SIG-M5 treated with dmso at 0.1 percent for 504 hours (cell line): ENCODE results near the gene LRRFIP2.
A peak's percentile ranks its signal among the peaks of the same experiment; 100 is the strongest.
"Not testable (repeated sequence)": the region's sequence is repeated elsewhere in the genome, so short reads cannot be mapped to it uniquely, and the experiment has no call there.

Experiments used
- DNase-seq: peaks from one replicate; lab custom pipeline; 2025; ENCODE audit not compliant: unreplicated experiment; lab: John Stamatoyannopoulos, UW

The LRRFIP2 gene

DNA sequence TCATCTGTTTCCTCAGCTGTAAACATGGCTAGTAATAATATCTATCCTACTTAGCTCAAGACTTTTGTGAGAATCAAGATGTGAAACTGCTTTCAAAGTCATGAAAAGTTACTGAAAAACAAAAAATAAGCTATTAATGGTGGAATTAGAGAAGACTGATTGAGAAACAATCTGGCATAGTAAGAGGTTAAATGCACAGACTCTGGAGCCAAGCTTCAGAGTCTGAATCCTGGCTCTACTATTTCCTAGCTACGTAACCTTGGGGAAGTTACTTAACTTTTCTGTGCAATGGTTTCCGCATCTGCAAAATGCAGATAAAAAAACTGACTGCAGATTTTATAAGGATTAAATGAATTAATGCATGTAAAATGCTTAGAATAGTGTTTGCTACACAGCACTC, 28.8 kb downstream of the LRRFIP2 start:
- DNase-seq, result peak; percentile 10

DNA sequence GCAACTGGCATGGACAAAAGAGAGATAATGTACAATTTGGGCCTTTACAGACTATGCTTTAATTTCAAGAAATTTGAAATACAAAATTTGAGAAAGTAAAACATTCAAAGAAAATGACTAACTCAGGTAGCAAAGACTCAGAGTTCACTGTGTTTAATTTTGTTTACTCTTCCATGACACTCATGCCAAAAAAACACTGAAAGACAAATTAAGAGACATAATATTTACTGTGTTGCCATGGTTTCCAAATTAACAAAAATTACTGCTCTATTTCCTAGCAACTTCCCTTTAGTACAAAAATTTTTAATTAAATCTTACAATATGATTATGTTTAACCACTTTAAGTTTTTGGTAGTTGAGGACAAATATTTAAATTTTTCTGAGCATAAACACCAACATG, 29.6 kb downstream of the LRRFIP2 start:
- no peak for DNase-seq

DNA sequence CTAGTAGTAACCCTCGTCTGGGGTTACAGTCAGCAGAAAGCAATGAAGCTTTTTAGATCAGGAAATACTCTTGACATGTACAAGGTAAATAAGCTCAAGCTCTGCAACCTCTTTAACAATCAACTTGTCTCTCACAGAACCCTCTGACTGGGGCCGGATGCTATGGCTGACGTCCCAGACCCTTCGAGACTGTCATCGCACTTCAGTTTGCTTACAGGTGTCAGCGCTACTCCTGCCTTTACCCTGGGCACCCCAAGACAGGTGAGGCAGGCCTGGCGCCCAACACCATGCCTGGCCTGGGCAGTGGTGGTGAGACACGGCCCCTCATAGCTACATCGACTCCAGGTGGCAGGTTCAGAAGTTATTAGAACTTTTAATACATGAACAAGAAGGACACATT, 30.6 kb downstream of the LRRFIP2 start:
- DNase-seq, result no peak

DNA sequence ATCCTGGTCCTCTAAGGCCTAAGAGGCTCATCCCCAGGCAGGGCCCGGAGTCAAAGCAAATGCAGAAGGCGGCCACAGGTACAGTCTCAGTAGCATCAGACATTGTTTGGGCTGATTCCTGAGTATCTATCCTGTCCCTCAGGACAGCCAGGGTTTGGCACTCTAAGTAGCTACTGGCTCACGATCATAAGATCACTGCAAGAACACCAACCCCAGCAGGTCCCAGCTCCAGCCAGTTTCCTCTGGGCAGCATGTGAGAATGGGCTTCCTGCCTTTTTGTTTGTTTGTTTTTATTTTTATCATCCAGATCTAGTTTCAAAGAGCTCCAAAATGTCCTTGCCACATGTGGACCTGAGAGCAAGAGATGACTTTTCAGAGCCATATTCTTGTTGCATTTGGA, 32.7 kb downstream of the LRRFIP2 start:
- DNase-seq, result no peak

DNA sequence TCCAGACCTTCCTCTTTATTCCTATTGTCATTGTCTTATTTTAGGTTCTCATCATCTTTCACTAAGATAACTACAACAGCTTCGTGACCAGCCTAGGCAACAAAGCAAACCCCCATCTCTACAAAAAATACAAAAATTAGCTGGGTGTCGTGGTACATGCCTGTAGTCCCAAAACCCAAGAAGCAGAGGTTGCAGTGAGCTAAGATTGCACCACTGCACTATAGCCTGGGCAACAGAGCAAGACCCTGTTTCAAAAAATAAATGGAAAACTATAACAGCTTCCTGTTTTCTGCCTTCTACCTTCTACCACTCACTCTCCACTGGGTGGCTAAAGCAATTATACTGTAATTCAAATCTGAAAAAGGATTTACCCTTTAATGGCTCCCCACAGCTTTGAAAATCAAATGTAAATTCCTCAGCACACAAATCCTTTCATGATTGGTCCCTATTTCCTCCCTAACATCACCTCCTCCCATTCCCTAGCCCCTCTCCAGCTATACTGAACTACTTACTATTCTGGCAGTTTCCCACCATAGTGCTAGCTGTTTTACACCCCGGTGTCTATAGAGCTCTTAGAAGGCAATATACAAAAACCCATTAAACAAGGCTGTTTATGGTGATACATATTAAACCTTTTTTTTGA, 33.4 kb downstream of the LRRFIP2 start:
- DNase-seq, result no peak

DNA sequence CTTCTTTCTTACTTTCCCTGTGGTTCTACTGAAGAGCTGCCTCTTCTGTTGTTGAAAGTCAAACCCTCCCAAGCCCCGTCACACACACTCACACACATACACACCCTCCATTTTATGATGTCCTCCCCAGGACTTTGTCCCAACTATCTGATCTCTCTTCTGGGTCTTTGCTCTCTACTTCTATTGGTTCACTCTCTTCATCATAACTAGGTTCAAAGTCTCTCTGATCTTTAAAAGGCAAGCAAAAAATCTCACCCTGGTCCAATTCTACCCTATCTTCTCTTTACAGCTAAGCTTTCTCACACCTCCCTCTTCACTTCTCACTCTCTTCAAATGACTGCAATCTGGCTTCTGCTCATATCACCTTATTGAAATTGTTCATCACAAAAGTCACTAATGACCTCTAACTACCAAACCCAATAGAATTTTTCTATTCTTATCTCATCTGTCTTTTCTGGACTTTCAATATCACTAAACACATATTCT, 34.8 kb downstream of the LRRFIP2 start:
- no peak for DNase-seq

DNA sequence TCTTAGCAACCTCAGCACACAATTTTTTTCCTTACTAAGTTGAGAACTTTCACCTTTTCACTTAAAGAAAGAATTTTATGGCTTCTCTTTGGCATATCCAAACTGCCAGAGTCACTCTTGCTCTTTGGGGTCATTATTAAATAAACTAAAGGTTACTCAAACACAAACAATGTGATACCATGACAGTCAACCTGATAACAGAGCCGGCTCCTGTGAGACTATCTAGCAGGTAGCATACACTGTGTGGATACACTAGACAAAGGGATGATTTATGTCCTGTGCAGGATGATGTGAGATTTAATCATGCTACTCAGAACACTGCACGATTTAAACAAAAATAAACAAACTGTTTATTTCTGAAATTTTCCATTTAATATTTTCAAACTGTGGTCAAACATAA, 35.6 kb downstream of the LRRFIP2 start:
- no peak for DNase-seq

DNA sequence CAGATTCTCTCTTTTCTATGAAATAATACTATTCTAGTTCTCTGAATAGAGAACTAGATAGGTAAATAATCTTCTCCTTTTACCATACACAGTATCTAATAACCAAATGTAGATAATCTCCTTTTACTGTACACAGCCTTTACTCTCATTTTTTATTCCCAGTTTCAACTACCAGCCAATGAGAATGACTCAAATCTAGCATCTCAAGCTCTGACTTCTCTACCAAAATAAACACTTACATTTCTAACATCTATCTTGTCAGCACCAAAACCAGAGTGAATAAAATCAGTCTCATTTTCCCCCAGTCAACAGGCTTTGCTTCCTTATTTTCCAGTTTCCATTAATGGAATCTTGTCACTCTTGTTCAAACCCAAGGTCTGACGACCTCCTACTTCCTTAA, 36.9 kb downstream of the LRRFIP2 start:
- DNase-seq, result no peak

DNA sequence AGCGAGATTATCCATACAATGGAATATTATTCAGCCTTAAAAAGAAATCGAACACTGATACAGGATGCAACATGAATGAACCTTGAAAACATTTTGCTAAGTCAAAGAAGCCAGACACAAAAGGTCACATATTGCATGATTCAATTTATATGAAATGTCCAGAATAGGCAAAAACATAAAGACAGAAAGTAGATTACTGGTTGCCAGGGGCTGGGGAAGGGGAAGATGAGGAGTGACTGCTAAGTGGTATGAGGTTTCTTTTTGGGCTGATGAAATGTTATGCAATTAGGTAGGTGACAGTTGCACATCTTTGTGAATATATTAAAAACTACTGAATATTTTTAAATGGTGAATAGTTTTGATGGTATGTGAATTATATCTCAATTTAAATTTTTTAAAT, 38.3 kb downstream of the LRRFIP2 start:
- peak; percentile 23 for DNase-seq

DNA sequence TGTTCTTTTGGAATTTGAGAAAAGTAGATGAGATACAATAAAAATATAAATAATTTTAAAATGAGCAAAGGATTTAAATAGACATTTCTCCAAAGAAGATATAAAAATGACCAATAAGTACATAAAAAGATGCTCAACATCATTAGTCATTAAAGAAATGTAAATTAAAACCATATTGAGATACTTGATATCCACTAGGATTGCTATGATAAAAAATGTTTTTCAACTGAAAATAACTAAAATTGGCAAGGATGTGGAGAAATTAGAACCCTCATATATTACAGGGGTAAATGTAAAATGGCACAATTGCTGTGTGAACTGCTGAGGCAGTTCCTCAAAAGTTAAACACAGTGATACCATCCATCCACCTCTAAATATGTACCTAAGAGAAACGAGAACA, 38.8 kb downstream of the LRRFIP2 start:
- no peak for DNase-seq

DNA sequence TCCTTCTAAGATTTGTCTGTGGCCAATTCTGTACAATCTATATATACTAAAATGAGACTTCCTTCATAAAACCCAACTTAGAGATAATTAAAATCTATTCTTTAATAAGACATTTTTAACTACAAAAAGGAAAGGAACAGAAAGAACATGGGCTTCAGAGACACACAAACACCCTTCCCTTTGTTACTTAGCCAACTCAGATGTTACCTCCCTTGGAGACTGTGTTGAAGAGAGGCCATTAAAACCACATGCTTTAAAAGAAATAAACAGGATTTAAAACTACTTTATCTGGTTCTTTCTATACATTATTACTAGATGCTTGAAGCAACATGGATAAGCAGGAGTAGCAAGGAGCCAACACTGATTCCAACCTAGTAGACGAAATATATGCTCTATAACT, 42.0 kb downstream of the LRRFIP2 start:
- DNase-seq, result no peak

DNA sequence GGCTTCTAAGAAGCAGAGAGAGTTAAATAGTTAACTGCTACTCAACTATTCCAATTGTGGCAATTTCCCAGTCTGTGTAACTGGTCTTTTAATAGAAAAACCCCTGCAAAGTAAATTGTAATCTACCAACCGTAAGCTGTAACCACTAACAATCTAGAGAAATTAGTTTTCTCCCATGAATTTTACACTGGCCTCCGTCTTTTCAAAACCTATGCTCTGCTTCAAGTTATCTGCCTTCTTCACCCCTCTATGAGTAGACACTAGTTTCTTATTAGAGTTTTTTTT, 42.6 kb downstream of the LRRFIP2 start:
- DNase-seq, result no peak

DNA sequence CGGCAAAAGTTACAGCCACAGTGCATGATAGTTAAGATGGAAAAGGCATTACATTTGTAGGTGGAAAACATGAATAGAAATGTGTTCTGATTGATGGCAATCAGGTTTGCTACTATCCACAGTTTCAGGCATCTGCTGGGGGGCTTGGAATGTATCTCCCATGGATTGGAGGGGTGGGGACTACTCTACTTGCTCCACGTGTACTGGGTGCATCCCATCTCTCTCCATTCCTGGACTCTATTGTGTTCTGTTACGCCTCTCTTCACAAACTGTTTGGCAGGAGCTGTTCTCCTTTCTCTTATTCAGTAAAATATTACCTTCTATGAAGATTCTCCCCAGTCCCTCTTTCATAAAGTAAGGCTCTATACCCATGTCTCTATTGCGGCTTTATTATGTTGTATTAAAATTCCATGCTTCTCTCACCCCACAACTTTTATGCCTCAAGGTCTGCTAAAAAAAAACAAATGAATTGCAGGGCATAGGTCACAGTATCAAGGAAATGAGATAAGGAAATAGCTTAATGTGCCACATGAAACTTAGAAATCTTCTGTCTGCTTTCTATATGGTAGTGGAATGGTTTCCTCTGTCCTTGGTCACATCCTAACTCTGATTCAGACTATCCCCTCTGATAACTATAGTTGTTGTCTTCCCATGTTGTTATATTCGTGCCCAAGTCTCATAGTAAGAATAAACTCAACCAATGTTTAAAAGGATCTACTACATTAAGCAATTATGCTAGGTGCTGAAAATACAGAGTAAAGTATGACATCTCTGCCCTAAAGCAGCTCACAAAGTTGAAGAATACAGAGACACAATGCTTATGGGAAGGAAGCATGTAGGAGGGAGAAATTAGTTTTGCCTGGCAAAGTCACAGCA, 43.2 kb downstream of the LRRFIP2 start:
- no peak for DNase-seq

DNA sequence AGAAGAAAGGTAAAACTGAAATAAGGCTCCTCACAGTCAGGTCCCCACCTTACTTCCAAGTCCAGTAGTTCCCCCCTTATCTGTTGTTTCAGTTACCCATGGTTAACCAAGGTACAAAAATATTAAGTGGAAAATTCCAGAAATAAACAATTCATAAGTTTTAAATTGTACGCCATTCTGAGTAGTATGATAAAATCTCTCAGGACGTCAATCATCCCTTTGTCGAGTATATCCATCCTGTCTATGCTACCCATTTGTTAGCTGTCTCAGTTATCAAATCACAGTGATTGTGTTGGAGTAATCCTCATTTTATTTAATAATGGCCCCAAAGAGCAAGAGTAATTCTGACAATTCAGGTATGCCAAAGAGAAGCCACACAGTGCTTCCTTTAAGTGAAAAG, 43.9 kb downstream of the LRRFIP2 start:
- no peak for DNase-seq

DNA sequence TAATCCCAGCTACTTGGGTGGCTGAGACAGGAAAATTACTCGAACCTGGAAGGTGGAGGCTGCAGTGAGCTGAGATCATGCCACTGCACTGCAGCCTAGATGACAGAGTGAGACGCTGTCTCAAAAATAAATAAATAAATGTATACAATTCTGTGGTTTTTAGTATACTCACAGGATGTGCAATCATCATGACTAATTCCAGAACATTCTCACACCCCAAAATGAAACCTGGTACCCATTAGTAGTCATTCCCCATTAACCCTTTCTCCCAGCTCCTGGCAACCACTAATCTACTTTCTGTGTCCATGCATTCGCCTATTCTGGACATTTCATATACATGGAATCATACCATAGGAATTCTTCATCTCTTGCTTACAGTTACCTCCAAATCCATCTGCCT, 44.5 kb downstream of the LRRFIP2 start:
- no peak for DNase-seq

DNA sequence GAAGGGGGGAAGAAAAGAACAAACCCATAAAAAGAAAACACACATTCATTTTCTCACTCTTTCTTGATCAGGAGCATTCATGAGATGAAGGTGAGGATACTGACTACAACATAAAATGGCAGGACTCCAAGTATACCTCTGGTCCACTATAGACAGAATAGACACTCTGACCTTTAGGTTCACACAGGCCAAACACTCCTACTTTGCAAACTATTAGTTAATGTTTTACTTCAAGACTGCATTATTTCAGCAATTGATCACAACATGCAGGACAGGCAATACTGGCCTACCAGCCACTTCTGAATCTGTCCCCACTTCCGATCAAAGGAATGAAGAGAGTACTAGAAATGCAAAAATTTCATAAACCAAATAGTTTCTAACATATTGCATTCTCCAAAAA, 47.0 kb downstream of the LRRFIP2 start:
- no peak for DNase-seq

DNA sequence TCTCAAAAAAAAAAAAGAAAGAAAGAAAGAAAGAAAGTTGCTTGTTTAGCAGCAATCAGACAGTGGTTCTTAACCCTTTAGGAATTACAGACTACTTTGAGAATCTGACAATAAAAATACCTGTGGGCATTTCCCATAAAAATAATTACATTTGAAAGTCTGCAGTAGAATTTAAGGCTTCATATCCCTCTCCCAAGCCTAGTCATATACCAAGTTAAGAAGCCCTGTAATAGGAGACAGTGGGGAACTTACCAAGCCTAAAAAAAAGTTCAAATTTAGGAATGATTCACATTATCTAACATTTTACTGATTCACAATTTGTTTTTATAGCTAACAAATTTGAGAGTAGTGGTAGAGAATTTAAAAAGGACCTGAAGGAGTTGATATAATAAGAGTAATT, 47.5 kb downstream of the LRRFIP2 start:
- DNase-seq, result no peak

DNA sequence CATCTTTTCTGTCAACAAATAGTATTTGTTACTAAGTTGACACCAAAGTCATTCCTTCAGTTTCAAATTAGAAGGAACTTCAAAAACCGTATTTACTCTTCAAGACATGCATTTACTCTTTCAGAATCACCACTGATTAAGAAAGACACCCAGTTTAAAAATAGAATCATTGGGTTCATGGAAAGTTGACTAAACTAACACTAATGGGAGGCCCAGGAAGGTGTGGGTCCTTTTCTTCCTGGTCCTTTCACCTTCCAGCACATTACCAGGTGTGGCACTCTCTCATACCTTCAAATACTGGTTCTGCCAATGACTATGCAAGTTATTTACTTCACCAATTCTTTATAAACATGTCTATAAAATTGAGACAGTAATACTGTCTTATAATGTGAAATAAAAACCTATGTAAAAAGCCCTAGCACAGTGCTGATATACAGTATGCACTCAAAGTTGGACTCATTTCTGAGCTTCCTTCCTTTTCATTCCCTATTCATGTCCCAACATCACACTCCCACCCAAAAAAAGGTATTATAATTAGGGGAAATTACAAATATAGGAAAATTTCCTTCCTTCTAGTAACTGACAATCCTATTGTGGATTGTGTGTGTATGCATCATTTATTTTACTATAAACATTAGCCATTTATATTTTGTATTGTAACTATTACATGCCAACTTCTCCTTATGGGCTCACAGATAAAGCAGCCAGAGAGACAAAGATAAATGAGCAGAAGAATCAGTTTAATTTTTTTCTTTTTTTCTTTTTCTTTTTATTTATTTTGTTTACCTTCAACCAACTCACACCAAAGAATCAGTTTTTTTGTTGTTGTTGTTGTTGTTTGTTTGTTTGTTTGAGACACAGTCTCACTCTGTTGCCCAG, 48.9 kb downstream of the LRRFIP2 start:
- no peak for DNase-seq

DNA sequence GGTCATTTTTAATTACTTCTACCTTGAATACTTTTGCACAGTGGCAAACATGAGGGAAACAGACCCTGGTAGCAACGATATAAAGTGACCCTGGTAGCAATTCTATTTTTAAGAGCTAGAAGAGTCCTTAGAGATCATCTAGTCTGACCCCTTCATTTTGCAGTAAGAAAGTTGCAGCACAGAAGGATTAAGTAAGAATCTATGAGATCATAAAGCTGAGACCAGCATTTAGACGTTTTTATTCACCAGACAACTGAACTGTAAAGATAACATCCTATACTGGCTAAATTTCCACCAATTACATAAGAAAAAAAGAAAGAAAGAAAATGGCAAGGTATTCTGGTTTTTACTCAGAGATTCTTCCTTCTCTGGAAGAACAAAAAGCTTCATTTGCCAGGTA, 49.9 kb downstream of the LRRFIP2 start:
- DNase-seq, result no peak

DNA sequence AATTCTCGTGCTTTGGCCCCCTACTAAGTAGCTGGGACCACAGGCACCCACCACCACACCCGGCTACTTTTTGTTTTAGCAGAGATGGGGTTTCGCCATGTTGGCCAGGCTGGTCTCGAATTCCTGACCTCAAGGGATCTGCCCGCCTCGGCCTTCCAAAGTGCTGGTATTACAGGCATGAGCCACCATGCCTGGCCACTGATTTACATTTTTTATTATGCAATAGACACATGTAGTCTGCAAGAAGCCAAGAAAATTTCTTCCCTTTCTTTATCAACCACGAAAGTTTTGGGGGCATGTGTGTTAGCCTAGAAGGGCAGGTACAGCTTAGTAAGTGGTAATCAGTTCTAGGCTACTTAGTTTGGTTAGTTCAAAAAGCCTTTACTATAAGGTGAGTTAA, 51.1 kb downstream of the LRRFIP2 start:
- no peak for DNase-seq

DNA sequence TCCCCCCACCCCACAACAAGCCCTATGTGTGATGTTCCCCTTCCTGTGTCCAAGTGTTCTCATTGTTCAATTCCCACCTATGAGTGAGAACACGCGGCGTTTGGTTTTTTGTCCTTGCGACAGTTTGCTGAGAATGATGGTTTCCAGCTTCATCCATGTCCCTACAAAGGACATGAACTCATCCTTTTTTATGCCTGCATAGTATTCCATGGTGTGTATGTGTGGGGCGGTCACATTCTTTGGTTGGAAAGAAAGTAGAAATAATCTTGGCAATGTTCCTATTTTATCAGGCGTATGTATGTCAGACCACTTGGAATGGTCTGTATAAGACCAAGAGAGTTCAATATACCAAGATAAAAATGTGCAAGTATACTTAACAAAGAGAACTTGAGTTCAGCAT, 52.3 kb downstream of the LRRFIP2 start:
- DNase-seq, result not testable (repeated sequence)

DNA sequence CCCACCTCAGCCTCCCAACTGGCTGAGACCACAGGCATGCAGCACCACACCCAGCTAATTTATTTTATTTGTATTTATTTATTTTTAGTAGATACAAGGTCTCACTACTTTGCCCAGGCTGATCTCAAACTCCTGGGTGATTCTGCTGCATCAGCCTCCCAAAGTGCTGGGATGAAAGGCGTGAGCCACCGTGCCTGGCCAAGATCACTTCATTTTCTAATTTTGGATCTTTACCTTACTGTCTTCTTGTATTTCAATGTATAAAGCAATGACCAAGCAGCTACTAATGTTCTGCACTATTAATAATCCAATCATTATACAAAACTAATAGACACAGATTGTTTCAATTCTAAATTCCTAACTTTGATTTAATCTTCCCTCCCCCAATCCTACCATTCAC, 56.2 kb downstream of the LRRFIP2 start:
- no peak for DNase-seq
